Prostate gland (tissue), 2 donors: ENCODE results near the gene GREB1. TPM values are rescaled to one million over a fixed set of nuclear protein-coding genes. Genes with fewer than 3 reads are reported as not detected.
"Not testable (repeated sequence)": the region's sequence is repeated elsewhere in the genome, so short reads cannot be mapped to it uniquely, and the experiment has no call there.

Source experiments
- DNase-seq: peaks from one replicate; pipeline ENCODE4 v3.0.0-alpha.2; 2019; ENCODE audit warnings: low spot score
- H3K27ac ChIP-seq, 2 donors: fragments of 200-600 bp; sonication (generic); 2 replicates each; pipeline ENCODE4 v1.5.1; 2017 to 2019
- H3K27me3 ChIP-seq: fragments of 200-600 bp; sonication (generic); replicated peaks from 2 replicates; pipeline ENCODE4 v1.5.1; 2019; ENCODE audit not compliant: insufficient read depth
- H3K36me3 ChIP-seq, 2 donors: fragments of 200-600 bp; sonication (generic); 1 replicate in 1 of 2; 2 replicates in 1 of 2; pipeline versions ENCODE4 v1.5.1 to v1.8.1; 2017 to 2019
- H3K4me1 ChIP-seq: fragments of 200-600 bp; sonication (generic); replicated peaks from 2 replicates; pipeline ENCODE4 v1.5.1; 2019
- H3K4me3 ChIP-seq, 2 donors: fragments of 200-600 bp; sonication (generic); 2 replicates each; pipeline ENCODE4 v1.5.1; 2017 to 2019
- H3K9me3 ChIP-seq: fragments of 200-600 bp; sonication (generic); 2 replicates; pipeline ENCODE4 v1.5.1; 2017
- POLR2A ChIP-seq: fragments of 450-650 bp; IDR thresholded peaks from one replicate; pipeline ENCODE4 v1.6.1; 2016; ENCODE audit warnings: antibody characterized with exemption, mild to moderate bottlenecking
- POLR2AphosphoS5 ChIP-seq: sonication (generic); formaldehyde crosslinking; IDR thresholded peaks from one replicate; pipeline ENCODE4 v1.6.1; 2017; ENCODE audit warnings: antibody characterized with exemption
- WGBS: methylation state at CpG from one replicate; pipeline ENCODE4 v1.1.5; 2018; 5-methylcytosine and 5-hydroxymethylcytosine counted together
- intact Hi-C: fragments of 100-400 bp; cut with DNase I; formaldehyde crosslinking; loops from one replicate; pipeline ENCODE4 v1.14.2; 2022
- total RNA-seq, 2 donors: library from RNA; depleted of rRNA; stranded (reverse); fragments of >200 nt; gene quantifications; one replicate each; pipeline ENCODE4 v1.1.0, GENCODE V29; 2016
- TF ChIP-seq, protein P1 (sequence below), 4 experiments: fragments of 200-600 bp in 2 of 4; fragments of 450-650 bp in 2 of 4; sonication (generic) in 2 of 4; IDR thresholded peaks; 1 replicate in 3 of 4; 2 replicates in 1 of 4; pipeline ENCODE4 v1.5.1; 2016 to 2019; ENCODE audit warnings: antibody characterized with exemption in 4 of 4, mild to moderate bottlenecking in 2 of 4, moderate library complexity in 2 of 4

The GREB1 gene
- total RNA-seq, 2 donors from 2014 or later = 224 to 392 TPM

DNA sequence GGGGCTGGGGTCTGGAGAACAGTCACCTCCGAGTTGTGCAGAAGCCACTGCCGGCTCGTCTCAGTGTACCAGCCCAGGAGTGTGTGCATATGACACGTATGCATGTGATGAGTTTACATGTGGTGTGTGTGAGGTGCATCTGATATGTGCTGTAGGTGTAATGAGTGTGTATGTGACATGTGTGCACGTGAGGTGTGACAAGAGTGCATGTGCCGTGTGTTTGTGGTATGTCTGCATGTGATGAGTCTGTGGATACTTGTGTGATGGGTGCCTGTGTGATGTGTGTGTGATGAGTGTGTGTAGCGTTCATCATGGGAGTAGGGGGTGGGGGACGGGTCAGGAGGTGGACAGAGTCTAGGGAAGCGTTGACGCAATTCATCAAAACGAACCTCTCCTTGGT is 123.3 kb downstream of the GREB1 start:
- no peak for TF ChIP-seq POLR2A
- TF ChIP-seq, protein P1, sequence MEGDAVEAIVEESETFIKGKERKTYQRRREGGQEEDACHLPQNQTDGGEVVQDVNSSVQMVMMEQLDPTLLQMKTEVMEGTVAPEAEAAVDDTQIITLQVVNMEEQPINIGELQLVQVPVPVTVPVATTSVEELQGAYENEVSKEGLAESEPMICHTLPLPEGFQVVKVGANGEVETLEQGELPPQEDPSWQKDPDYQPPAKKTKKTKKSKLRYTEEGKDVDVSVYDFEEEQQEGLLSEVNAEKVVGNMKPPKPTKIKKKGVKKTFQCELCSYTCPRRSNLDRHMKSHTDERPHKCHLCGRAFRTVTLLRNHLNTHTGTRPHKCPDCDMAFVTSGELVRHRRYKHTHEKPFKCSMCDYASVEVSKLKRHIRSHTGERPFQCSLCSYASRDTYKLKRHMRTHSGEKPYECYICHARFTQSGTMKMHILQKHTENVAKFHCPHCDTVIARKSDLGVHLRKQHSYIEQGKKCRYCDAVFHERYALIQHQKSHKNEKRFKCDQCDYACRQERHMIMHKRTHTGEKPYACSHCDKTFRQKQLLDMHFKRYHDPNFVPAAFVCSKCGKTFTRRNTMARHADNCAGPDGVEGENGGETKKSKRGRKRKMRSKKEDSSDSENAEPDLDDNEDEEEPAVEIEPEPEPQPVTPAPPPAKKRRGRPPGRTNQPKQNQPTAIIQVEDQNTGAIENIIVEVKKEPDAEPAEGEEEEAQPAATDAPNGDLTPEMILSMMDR (IDR thresholded peaks at IDR 0.05) = no peak
- no peak for TF ChIP-seq POLR2AphosphoS5
- H3K9me3 ChIP-seq = no peaks in the 10 kb centered on the region
- H3K4me3 ChIP-seq = no peak overlapping the region
- no peak overlapping the region for H3K27ac ChIP-seq
- 95% methylated on average over 11 of the region's 11 CpGs for WGBS
- no peak for DNase-seq
- no peaks in the 10 kb centered on the region for H3K27me3 ChIP-seq
- H3K36me3 ChIP-seq = no peaks in the 10 kb centered on the region
- intact Hi-C loops = no loop called here
- H3K4me1 ChIP-seq = no peaks in the 10 kb centered on the region

GRCh38 chr2:11657646-11658045 is 123.8 kb downstream of the GREB1 start:
- Histone ChIP-seq H3K27ac (no peak overlapping the region), H3K4me1 (no peaks in the 10 kb centered on the region), H3K4me3 (no peak overlapping the region), H3K36me3 (no peaks in the 10 kb centered on the region), H3K9me3 (no peaks in the 10 kb centered on the region), H3K27me3 (no peaks in the 10 kb centered on the region)
- TF ChIP-seq POLR2A (no peak), POLR2AphosphoS5 (no peak)
- TF ChIP-seq, protein P1 (IDR thresholded peaks at IDR 0.05) = no peak
- intact Hi-C loops = no loop called here
- WGBS = 88% methylated on average over 11 of the region's 11 CpGs
- DNase-seq = no peak

DNA sequence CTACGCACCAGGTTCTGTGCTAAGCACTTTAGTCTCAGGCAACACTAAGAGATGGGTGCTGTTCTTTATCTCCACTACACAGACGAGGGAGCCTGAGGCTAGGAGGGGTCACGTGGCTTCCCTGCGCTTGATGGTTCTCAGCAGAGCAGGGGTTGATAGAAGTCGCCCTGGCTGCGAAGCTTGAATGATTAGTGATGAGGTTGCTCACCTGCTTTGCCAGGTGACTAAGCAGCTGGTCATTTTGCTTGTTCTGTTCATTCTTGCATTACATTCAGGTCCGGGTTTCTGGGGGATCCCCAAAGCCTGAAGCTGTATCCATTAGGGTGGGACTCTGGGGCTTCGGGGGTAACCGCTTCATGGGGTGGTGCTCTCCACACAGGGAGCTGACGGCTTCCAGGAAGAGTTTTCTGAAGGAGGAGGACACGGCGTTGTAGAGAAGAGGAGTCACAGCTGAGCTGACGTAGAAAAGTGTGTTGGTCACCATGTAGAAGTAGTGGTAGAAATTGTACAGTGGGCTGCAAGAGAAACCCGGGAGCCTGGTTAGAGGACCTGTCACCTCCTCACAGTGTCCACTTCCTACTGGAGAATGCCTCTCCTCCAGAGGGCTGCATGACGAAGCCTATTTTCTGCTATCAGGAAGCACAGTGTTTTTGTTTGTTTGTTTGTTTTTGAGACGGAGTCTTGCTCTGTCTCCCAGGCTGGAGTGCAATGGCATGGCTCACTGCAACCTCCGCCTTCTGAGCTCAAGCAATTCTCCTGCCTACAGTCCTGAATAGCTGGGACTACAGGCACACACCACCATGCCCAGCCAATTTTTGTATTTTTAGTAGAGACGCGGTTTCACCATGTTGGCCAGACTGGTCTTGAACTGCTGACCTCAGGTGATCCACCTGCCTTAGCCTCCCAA is 124.6 kb downstream of the GREB1 start:
- WGBS = 85% methylated on average over 19 of the region's 19 CpGs
- Histone ChIP-seq H3K36me3 (no peaks in the 10 kb centered on the region), H3K27me3 (no peaks in the 10 kb centered on the region), H3K4me3 (no peak overlapping the region), H3K9me3 (no peaks in the 10 kb centered on the region), H3K27ac (no peak overlapping the region), H3K4me1 (no peaks in the 10 kb centered on the region)
- DNase-seq = no peak
- TF ChIP-seq POLR2AphosphoS5 (no peak), POLR2A (no peak)
- TF ChIP-seq, protein P1 (IDR thresholded peaks at IDR 0.05) = no peak
- intact Hi-C loops = no loop called here

DNA sequence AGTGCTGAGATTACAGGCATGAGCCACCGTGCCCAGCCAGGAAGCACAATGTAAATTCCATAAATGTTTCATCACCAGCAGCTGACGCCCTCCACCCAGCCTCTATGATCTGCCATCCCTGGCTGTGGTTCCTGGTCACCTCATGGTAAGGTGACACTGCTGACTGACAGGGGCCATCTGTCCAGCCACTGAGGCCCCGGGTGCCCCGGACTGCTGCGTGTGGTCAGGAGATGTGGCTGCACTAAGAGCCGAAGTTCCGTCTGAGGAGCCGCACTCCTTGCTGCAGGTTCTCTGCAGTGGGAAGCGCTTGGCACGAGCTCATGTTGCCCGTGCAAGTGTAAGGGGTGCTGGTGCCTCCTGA is 125.2 kb downstream of the GREB1 start:
- H3K27ac ChIP-seq = no peak overlapping the region
- 73% methylated on average over 5 of the region's 11 CpGs for WGBS
- no peaks in the 10 kb centered on the region for H3K4me1 ChIP-seq
- TF ChIP-seq POLR2A = no peak
- TF ChIP-seq, protein P1 (IDR thresholded peaks at IDR 0.05) = no peak
- no peak for TF ChIP-seq POLR2AphosphoS5
- intact Hi-C loops = no loop called here
- H3K9me3 ChIP-seq = no peaks in the 10 kb centered on the region
- no peaks in the 10 kb centered on the region for H3K27me3 ChIP-seq
- H3K36me3 ChIP-seq = no peaks in the 10 kb centered on the region
- no peak overlapping the region for H3K4me3 ChIP-seq
- DNase-seq = no peak

DNA sequence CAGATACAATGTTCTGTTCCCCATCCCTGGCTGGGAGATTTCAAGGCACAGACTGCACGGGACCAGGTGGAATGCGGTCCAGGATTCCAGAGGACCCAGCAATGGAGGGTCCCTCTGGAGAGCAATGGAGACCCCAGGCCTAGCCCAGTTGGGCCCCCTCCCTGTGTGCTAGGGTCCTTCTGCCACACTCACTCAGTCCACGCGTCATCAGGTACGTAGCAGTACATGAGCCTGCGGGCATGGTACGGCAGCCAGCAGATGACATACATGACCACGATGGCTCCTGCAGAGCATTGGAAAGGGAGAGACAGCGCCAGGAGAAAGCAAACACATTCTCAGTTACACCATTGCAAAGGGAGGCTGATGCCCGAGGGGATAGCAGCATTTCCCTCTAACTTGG is 126.0 kb downstream of the GREB1 start:
- Histone ChIP-seq H3K4me1 (no peaks in the 10 kb centered on the region), H3K36me3 (no peaks in the 10 kb centered on the region), H3K27me3 (no peaks in the 10 kb centered on the region), H3K27ac (no peak overlapping the region), H3K4me3 (no peak overlapping the region), H3K9me3 (no peaks in the 10 kb centered on the region)
- no peak for TF ChIP-seq POLR2AphosphoS5
- TF ChIP-seq, protein P1 (IDR thresholded peaks at IDR 0.05) = no peak
- TF ChIP-seq POLR2A = no peak
- WGBS = 97% methylated on average over 10 of the region's 10 CpGs
- intact Hi-C loops = no loop called here
- no peak for DNase-seq

DNA sequence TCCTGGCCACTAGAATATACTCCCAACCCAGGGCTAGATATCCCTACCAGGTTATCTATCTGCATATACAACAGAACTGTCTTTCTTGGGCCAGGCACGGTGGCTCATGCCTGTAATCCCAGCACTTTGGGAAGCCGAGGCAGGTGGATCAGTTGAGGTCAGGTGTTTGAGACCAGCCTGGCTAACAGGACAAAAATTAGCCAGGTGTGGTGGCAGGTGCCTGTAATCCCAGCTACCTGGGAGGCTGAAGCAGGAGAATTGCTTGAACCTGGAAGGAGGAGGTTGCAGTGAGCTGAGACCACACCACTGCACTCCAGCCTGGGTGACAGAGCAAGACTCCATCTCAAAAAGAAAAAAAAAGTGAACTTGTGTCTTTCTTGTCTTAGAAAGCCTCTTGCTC is 126.6 kb downstream of the GREB1 start:
- H3K4me1 ChIP-seq, intact Hi-C loops, H3K27ac ChIP-seq, H3K9me3 ChIP-seq, DNase-seq, H3K36me3 ChIP-seq, H3K4me3 ChIP-seq, H3K27me3 ChIP-seq: not testable (repeated sequence)
- WGBS = 85% methylated on average over 2 of the region's 2 CpGs
